ENCODE measurements around the gene NPTX2. TPM values are rescaled to one million over a fixed set of nuclear protein-coding genes. Genes with fewer than 3 reads are reported as not detected.

The NPTX2 gene
- total RNA-seq, 2 experiments from 2014 or later: not detected

- Mint-ChIP-seq H3K9me3 (no peaks in the 10 kb centered on the region), H3K36me3 (no peaks in the 10 kb centered on the region), H3K27ac (no peak overlapping the region), H3K27me3 (peaks cover 4% of the 10 kb centered on the region), H3K4me1 (ENCODE audit: low read depth) (no peaks in the 10 kb centered on the region), H3K4me3 (no peak overlapping the region)
- ChIA-PET CTCF (interaction anchor here (0.7 kb wide), 1 partner anchor 22 kb away, joined by 3 read pairs; no protein-coding TSS in a partner anchor), POLR2A (no interaction called here)
- no peak for DNase-seq
- intact Hi-C loops (cut with micrococcal nuclease): no loop called here
Observed at GRCh38 chr7:98598846-98599615, 18.1 kb upstream of the NPTX2 start.

- no peak for DNase-seq
- no peaks in the 10 kb centered on the region for H3K9me3 Mint-ChIP-seq
- H3K4me3 Mint-ChIP-seq: no peak overlapping the region
- H3K27ac Mint-ChIP-seq: no peak overlapping the region
- ChIA-PET CTCF (interaction anchor here (0.7 kb wide), 1 partner anchor 23 kb away, joined by 3 read pairs; no protein-coding TSS in a partner anchor), POLR2A (no interaction called here)
- intact Hi-C loops (cut with micrococcal nuclease): no loop called here
- peaks cover 8% of the 10 kb centered on the region for H3K27me3 Mint-ChIP-seq
- H3K4me1 Mint-ChIP-seq (ENCODE audit: low read depth): no peaks in the 10 kb centered on the region
- no peaks in the 10 kb centered on the region for H3K36me3 Mint-ChIP-seq
Observed at GRCh38 chr7:98599886-98600285, 17.2 kb upstream of the NPTX2 start.

- no peak for DNase-seq
- intact Hi-C loops (cut with micrococcal nuclease): no loop called here
- Mint-ChIP-seq H3K36me3 (no peaks in the 10 kb centered on the region), H3K9me3 (no peaks in the 10 kb centered on the region), H3K27me3 (peaks cover 5% of the 10 kb centered on the region), H3K27ac (no peak overlapping the region), H3K4me1 (ENCODE audit: low read depth) (no peaks in the 10 kb centered on the region), H3K4me3 (no peak overlapping the region)
- ChIA-PET POLR2A (no interaction called here), CTCF (no interaction called here)
Observed at GRCh38 chr7:98602755-98603398, 14.2 kb upstream of the NPTX2 start.

GRCh38 chr7:98603399-98603788, 13.7 kb upstream of the NPTX2 start:
- H3K27me3 Mint-ChIP-seq: peaks cover 5% of the 10 kb centered on the region

GRCh38 chr7:98613601-98614425, 3.3 kb upstream of the NPTX2 start:
- no peak overlapping the region for H3K4me3 Mint-ChIP-seq
- ChIA-PET POLR2A (no interaction called here), CTCF (interaction anchor here (0.5 kb wide), 1 partner anchor 142 kb away, joined by 3 read pairs; no protein-coding TSS in a partner anchor)
- intact Hi-C loops (cut with micrococcal nuclease): no loop called here
- H3K9me3 Mint-ChIP-seq: peaks cover 2% of the 10 kb centered on the region
- no peaks in the 10 kb centered on the region for H3K36me3 Mint-ChIP-seq
- no peak overlapping the region for H3K27ac Mint-ChIP-seq
- H3K4me1 Mint-ChIP-seq (ENCODE audit: low read depth): no peaks in the 10 kb centered on the region
- DNase-seq: no peak
- peaks cover 43% of the 10 kb centered on the region for H3K27me3 Mint-ChIP-seq

More at GRCh38 chr7:98603399-98603788, 13.7 kb upstream of the NPTX2 start:
- H3K9me3 Mint-ChIP-seq: no peaks in the 10 kb centered on the region
- DNase-seq: no peak
- CTCF ChIA-PET: no interaction called here
- no peak overlapping the region for H3K4me3 Mint-ChIP-seq
- intact Hi-C loops (cut with micrococcal nuclease): no loop called here
- no peaks in the 10 kb centered on the region for H3K4me1 Mint-ChIP-seq (ENCODE audit: low read depth)
- H3K27ac Mint-ChIP-seq: no peak overlapping the region
- no peaks in the 10 kb centered on the region for H3K36me3 Mint-ChIP-seq
- POLR2A ChIA-PET: no interaction called here

- Mint-ChIP-seq H3K27ac (no peak overlapping the region), H3K9me3 (peaks cover 2% of the 10 kb centered on the region), H3K4me3 (no peak overlapping the region), H3K36me3 (no peaks in the 10 kb centered on the region), H3K27me3 (peaks cover 52% of the 10 kb centered on the region), H3K4me1 (ENCODE audit: low read depth) (peaks cover 2% of the 10 kb centered on the region)
- DNase-seq: no peak
- intact Hi-C loops (cut with micrococcal nuclease): no loop called here
- CTCF ChIA-PET: no interaction called here
- POLR2A ChIA-PET: no interaction called here
Observed at GRCh38 chr7:98616381-98617050, 569 bp upstream of the NPTX2 start.

- H3K27ac Mint-ChIP-seq: no peak overlapping the region
- H3K9me3 Mint-ChIP-seq: peaks cover 2% of the 10 kb centered on the region
- intact Hi-C loops (cut with micrococcal nuclease): no loop called here
- ChIA-PET CTCF (no interaction called here), POLR2A (no interaction called here)
- H3K4me1 Mint-ChIP-seq (ENCODE audit: low read depth): peaks cover 2% of the 10 kb centered on the region
- peaks cover 53% of the 10 kb centered on the region for H3K27me3 Mint-ChIP-seq
- DNase-seq: no peak
- H3K36me3 Mint-ChIP-seq: no peaks in the 10 kb centered on the region
- no peak overlapping the region for H3K4me3 Mint-ChIP-seq
Observed at GRCh38 chr7:98617960-98618418, 904 bp downstream of the NPTX2 start.

GRCh38 chr7:98618786-98619185, 1.7 kb downstream of the NPTX2 start:
- Mint-ChIP-seq H3K36me3 (no peaks in the 10 kb centered on the region), H3K27ac (no peak overlapping the region), H3K9me3 (peaks cover 2% of the 10 kb centered on the region), H3K4me1 (ENCODE audit: low read depth) (peaks cover 2% of the 10 kb centered on the region), H3K4me3 (no peak overlapping the region), H3K27me3 (peaks cover 51% of the 10 kb centered on the region)
- POLR2A ChIA-PET: no interaction called here
- intact Hi-C loops (cut with micrococcal nuclease): no loop called here
- no peak for DNase-seq
- CTCF ChIA-PET: no interaction called here

GRCh38 chr7:98619450-98620321, 2.6 kb downstream of the NPTX2 start:
- H3K27me3 Mint-ChIP-seq: peaks cover 48% of the 10 kb centered on the region
- POLR2A ChIA-PET: no interaction called here
- intact Hi-C loops (cut with micrococcal nuclease): no loop called here

GRCh38 chr7:98621573-98622482, 4.7 kb downstream of the NPTX2 start:
- DNase-seq: no peak
- intact Hi-C loops (cut with micrococcal nuclease): no loop called here
- Mint-ChIP-seq H3K4me3 (no peak overlapping the region), H3K27ac (no peak overlapping the region), H3K4me1 (ENCODE audit: low read depth) (peaks cover 2% of the 10 kb centered on the region), H3K36me3 (no peaks in the 10 kb centered on the region), H3K9me3 (no peaks in the 10 kb centered on the region), H3K27me3 (peaks cover 32% of the 10 kb centered on the region)
- ChIA-PET CTCF (no interaction called here), POLR2A (no interaction called here)

More at GRCh38 chr7:98619450-98620321, 2.6 kb downstream of the NPTX2 start:
- H3K27ac Mint-ChIP-seq: no peak overlapping the region
- no peak overlapping the region for H3K4me3 Mint-ChIP-seq
- no peak for DNase-seq
- no peaks in the 10 kb centered on the region for H3K36me3 Mint-ChIP-seq
- H3K9me3 Mint-ChIP-seq: no peaks in the 10 kb centered on the region
- H3K4me1 Mint-ChIP-seq (ENCODE audit: low read depth): peaks cover 2% of the 10 kb centered on the region
- CTCF ChIA-PET: no interaction called here

GRCh38 chr7:98622926-98623325, 5.8 kb downstream of the NPTX2 start:
- peaks cover 30% of the 10 kb centered on the region for H3K27me3 Mint-ChIP-seq
- no peak overlapping the region for H3K27ac Mint-ChIP-seq
- no peak overlapping the region for H3K4me3 Mint-ChIP-seq
- ChIA-PET POLR2A (no interaction called here), CTCF (no interaction called here)
- no peaks in the 10 kb centered on the region for H3K9me3 Mint-ChIP-seq
- H3K36me3 Mint-ChIP-seq: no peaks in the 10 kb centered on the region
- peaks cover 2% of the 10 kb centered on the region for H3K4me1 Mint-ChIP-seq (ENCODE audit: low read depth)
- intact Hi-C loops (cut with micrococcal nuclease): no loop called here
- DNase-seq: no peak

Data from activated CD4-positive, alpha-beta memory T cell treated with anti-CD3 and anti-CD28 coated beads for 36 hours (primary cell).